SK-N-SH treated with all-trans-retinoic acid at 6 μM for 48 hours (cell line): ENCODE measurements around the gene TPST2.

Experiments used
- ARNTL ChIP-seq: fragments of 450-650 bp; formaldehyde crosslinking; IDR thresholded peaks from 2 replicates; pipeline ENCODE4 v1.5.0; 2020; ENCODE audit warnings: low read depth, mild to moderate bottlenecking, moderate library complexity, borderline replicate concordance
- CSRNP3 ChIP-seq: fragments of 250-450 bp; sonication (Bioruptor Pico); IDR thresholded peaks from 2 replicates; pipeline ENCODE4 v1.5.1; 2021; ENCODE audit warnings: mild to moderate bottlenecking, moderate library complexity
- ESRRG ChIP-seq: fragments of 250-450 bp; sonication (Bioruptor Pico); IDR thresholded peaks from 2 replicates; pipeline ENCODE4 v1.6.1; 2021; ENCODE audit warnings: mild to moderate bottlenecking
- OSR1 ChIP-seq: fragments of 250-450 bp; sonication (Bioruptor Pico); IDR thresholded peaks from 2 replicates; pipeline ENCODE4 v1.8.0; 2022; ENCODE audit warnings: moderate library complexity, mild to moderate bottlenecking, inconsistent platforms
- POU6F1 ChIP-seq: fragments of 250-450 bp; sonication (Bioruptor Pico); IDR thresholded peaks from 2 replicates; pipeline ENCODE4 v1.8.0; 2021; ENCODE audit warnings: low read depth, mild to moderate bottlenecking, moderate library complexity, borderline replicate concordance
- RARB ChIP-seq: fragments of 250-450 bp; sonication (Bioruptor Pico); IDR thresholded peaks from 2 replicates; pipeline ENCODE4 v1.8.0; 2021; ENCODE audit warnings: mild to moderate bottlenecking, moderate library complexity
- SNAI2 ChIP-seq: fragments of 250-450 bp; sonication (Bioruptor Pico); IDR thresholded peaks from 2 replicates; pipeline ENCODE4 v1.5.0; 2020; ENCODE audit warnings: mild to moderate bottlenecking, moderate library complexity
- TOX ChIP-seq: fragments of 250-450 bp; sonication (Bioruptor Pico); IDR thresholded peaks from 2 replicates; pipeline ENCODE4 v1.8.0; 2021; ENCODE audit warnings: mild to moderate bottlenecking, moderate library complexity, borderline replicate concordance
- ZC3H10 ChIP-seq: fragments of 250-450 bp; sonication (Bioruptor Pico); IDR thresholded peaks from 2 replicates; pipeline ENCODE4 v1.5.1; 2021; ENCODE audit warnings: mild to moderate bottlenecking, moderate library complexity
- ZFP3 ChIP-seq: fragments of 250-450 bp; sonication (Bioruptor Pico); IDR thresholded peaks from 2 replicates; pipeline ENCODE4 v1.5.0; 2020; ENCODE audit warnings: mild to moderate bottlenecking, moderate library complexity
- ZFP30 ChIP-seq: fragments of 450-650 bp; formaldehyde crosslinking; IDR thresholded peaks from 2 replicates; pipeline ENCODE4 v1.5.0; 2022; ENCODE audit warnings: mild to moderate bottlenecking, moderate library complexity

- TF ChIP-seq CSRNP3 (CRISPR knock-in tag): no peak
- TF ChIP-seq OSR1 (CRISPR knock-in tag): no peak
- no peak for TF ChIP-seq RARB
- TF ChIP-seq ZFP3 (CRISPR knock-in tag): no peak
- no peak for TF ChIP-seq ZC3H10 (CRISPR knock-in tag)
- TF ChIP-seq ARNTL: no peak
- no peak for TF ChIP-seq POU6F1
- TF ChIP-seq TOX (CRISPR knock-in tag): no peak
- TF ChIP-seq ESRRG: no peak
- no peak for TF ChIP-seq SNAI2
- TF ChIP-seq ZFP30: no peak
Observed at GRCh38 chr22:26496456-26496855, 93.5 kb downstream of the TPST2 start.
